ENCODE results near the gene RASAL2.

- no peak for TF ChIP-seq MAZ (IDR thresholded peaks at IDR 0.05; ENCODE audit: borderline replicate concordance, low read depth, low read length)
- TF ChIP-seq CTCF (conservative IDR thresholded peaks at IDR 0.05; ENCODE audit: low read depth, low read length): no peak
- TF ChIP-seq USF2 (IDR thresholded peaks at IDR 0.05; ENCODE audit: low read depth, low read length): no peak
- no peak for TF ChIP-seq BHLHE40 (IDR thresholded peaks at IDR 0.05; ENCODE audit: low read depth, low read length)
- no peak for TF ChIP-seq MXI1 (IDR thresholded peaks at IDR 0.05; ENCODE audit: borderline replicate concordance, low read depth, low read length)
- no peak for TF ChIP-seq POLR2A (IDR thresholded peaks at IDR 0.05; ENCODE audit: low read depth, low read length)
- TF ChIP-seq RFX5 (IDR thresholded peaks at IDR 0.05; ENCODE audit: low read depth, low read length): no peak
- TF ChIP-seq RAD21 (IDR thresholded peaks at IDR 0.05; ENCODE audit: low read length): no peak
- no peak for TF ChIP-seq ELK1 (IDR thresholded peaks at IDR 0.05; ENCODE audit: borderline replicate concordance, low read depth, low read length)
- TF ChIP-seq CEBPB (IDR thresholded peaks at IDR 0.05; ENCODE audit: low read depth, low read length): no peak
Observed at GRCh38 chr1:178497903-178498478, 404.1 kb downstream of the RASAL2 start.
